GM15510 (cell line): ENCODE results near the gene RXRA.

ENCODE experiments used
- POLR2A ChIP-seq: IDR thresholded peaks from 3 replicates; pipeline ENCODE4 v1.6.1; 2011; ENCODE audit warnings: borderline replicate concordance; ENCODE audit not compliant: insufficient read length; ENCODE audit errors: extremely low read depth

The RXRA gene

GRCh38 chr9:134299883-134300282 lies 26.4 kb upstream of the RXRA start:
- no peak for TF ChIP-seq POLR2A

GRCh38 chr9:134301387-134302129 lies 24.7 kb upstream of the RXRA start:
- TF ChIP-seq POLR2A: no peak

GRCh38 chr9:134302130-134302817 lies 24.0 kb upstream of the RXRA start:
- TF ChIP-seq POLR2A: no peak

- TF ChIP-seq POLR2A: no peak
Observed at GRCh38 chr9:134303601-134304000, 22.7 kb upstream of the RXRA start.

- TF ChIP-seq POLR2A: no peak
Observed at GRCh38 chr9:134304261-134304660, 22.0 kb upstream of the RXRA start.

GRCh38 chr9:134304690-134305089 lies 21.6 kb upstream of the RXRA start:
- TF ChIP-seq POLR2A: no peak

- TF ChIP-seq POLR2A: no peak
Observed at GRCh38 chr9:134305533-134305932, 20.7 kb upstream of the RXRA start.

- no peak for TF ChIP-seq POLR2A
Observed at GRCh38 chr9:134306636-134307600, 19.3 kb upstream of the RXRA start.

- TF ChIP-seq POLR2A: no peak
Observed at GRCh38 chr9:134307674-134308638, 18.3 kb upstream of the RXRA start.

GRCh38 chr9:134313470-134313869 lies 12.8 kb upstream of the RXRA start:
- no peak for TF ChIP-seq POLR2A

- TF ChIP-seq POLR2A: no peak
Observed at GRCh38 chr9:134314039-134314949, 12.0 kb upstream of the RXRA start.

- no peak for TF ChIP-seq POLR2A
Observed at GRCh38 chr9:134314950-134315715, 11.1 kb upstream of the RXRA start.

- no peak for TF ChIP-seq POLR2A
Observed at GRCh38 chr9:134315716-134316448, 10.4 kb upstream of the RXRA start.
